IMR-90 (cell line): ENCODE data around the gene MZT2A. TPM values are rescaled to one million over a fixed set of nuclear protein-coding genes. Genes with fewer than 3 reads are reported as not detected.
A peak's percentile ranks its signal among the peaks of the same experiment; 100 is the strongest.
"Not testable (repeated sequence)": the region's sequence is repeated elsewhere in the genome, so short reads cannot be mapped to it uniquely, and the experiment has no call there.

ENCODE experiments used
- ATAC-seq: fragments of 200-7000 bp; cut with Tn5 transposase; 2 replicates; pipeline ENCODE4 v1.9.1; 2020; ENCODE audit warnings: low read depth, mild to moderate bottlenecking, moderate library complexity
- BruUV-seq: library from RNA; stranded (reverse); fragments of 400-500 nt; replicated peaks from 2 replicates; lab custom pipeline; 2021; lab: Mats Ljungman, UMichigan
- CTCF ChIA-PET: fragments of 300-600 bp; formaldehyde crosslinking; extraction: SDS; loops from one replicate; lab custom pipeline; 2021; ENCODE audit warnings: antibody characterized with exemption; lab: Yijun Ruan, JAX
- POLR2A ChIA-PET: fragments of 300-600 bp; sonication (Branson Sonifier 250); formaldehyde crosslinking; loops from one replicate; lab custom pipeline; 2022; ENCODE audit warnings: antibody characterized with exemption; ENCODE audit not compliant: unreplicated experiment; lab: Charles Lee
- DNase-seq: peaks from one replicate; pipeline ENCODE4 v3.0.0; 2013
- H2AFZ ChIP-seq: replicated peaks from 2 replicates; pipeline ENCODE3; 2013; ENCODE audit warnings: low read length, mild to moderate bottlenecking; ENCODE audit not compliant: poor library complexity
- H2AK5ac ChIP-seq: 2 replicates; pipeline ENCODE4 v1.6.1; 2013; ENCODE audit warnings: low read depth, low read length, inconsistent platforms
- H2AK9ac ChIP-seq: replicated peaks from 2 replicates; pipeline ENCODE3; 2013; ENCODE audit warnings: mild to moderate bottlenecking, low read depth, low read length, moderate library complexity; ENCODE audit not compliant: poor library complexity
- H2BK120ac ChIP-seq: 2 replicates; pipeline ENCODE4 v1.6.1; 2013; ENCODE audit warnings: low read depth, low read length, inconsistent platforms
- H2BK15ac ChIP-seq: 3 replicates; pipeline ENCODE4 v1.6.1; 2013; ENCODE audit warnings: low read depth, low read length, inconsistent platforms
- H2BK20ac ChIP-seq: 2 replicates; pipeline ENCODE4 v1.6.1; 2013; ENCODE audit warnings: low read depth, mild to moderate bottlenecking, inconsistent platforms, low read length, moderate library complexity
- H2BK5ac ChIP-seq: 2 replicates; pipeline ENCODE4 v1.6.1; 2013; ENCODE audit warnings: mild to moderate bottlenecking, low read depth, low read length, inconsistent platforms; ENCODE audit not compliant: poor library complexity, severe bottlenecking
- H3K14ac ChIP-seq: replicated peaks from 2 replicates; pipeline ENCODE4 v1.6.1; 2013; ENCODE audit warnings: low read depth, low read length, inconsistent platforms
- H3K18ac ChIP-seq: 2 replicates; pipeline ENCODE4 v1.6.1; 2013; ENCODE audit warnings: low read depth, low read length, control low read depth
- H3K23ac ChIP-seq: 2 replicates; pipeline ENCODE4 v1.6.1; 2013; ENCODE audit warnings: low read depth, low read length, inconsistent platforms
- H3K27ac ChIP-seq: 2 replicates; pipeline ENCODE4 v1.5.1; 2013; ENCODE audit warnings: mild to moderate bottlenecking, control low read depth, low read length; ENCODE audit not compliant: insufficient read depth
- H3K27me3 ChIP-seq: 2 replicates; pipeline ENCODE4 v1.6.1; 2013; ENCODE audit warnings: low read length; ENCODE audit not compliant: control insufficient read depth, insufficient read depth
- H3K36me3 ChIP-seq: 2 replicates; pipeline ENCODE4 v1.6.1; 2013; ENCODE audit warnings: low read length, mixed read lengths; ENCODE audit not compliant: control insufficient read depth, insufficient read depth
- H3K4ac ChIP-seq: 2 replicates; pipeline ENCODE4 v1.6.1; 2013; ENCODE audit warnings: low read depth, low read length, inconsistent platforms
- H3K4me1 ChIP-seq: 2 replicates; pipeline ENCODE4 v1.6.1; 2013; ENCODE audit warnings: low read length, mixed read lengths; ENCODE audit not compliant: control insufficient read depth, insufficient read depth
- H3K4me2 ChIP-seq: 2 replicates; pipeline ENCODE4 v1.6.1; 2013; ENCODE audit warnings: low read depth, mild to moderate bottlenecking, control low read depth, low read length, moderate library complexity
- H3K4me3 ChIP-seq: 2 replicates; pipeline ENCODE4 v1.5.1; 2013; ENCODE audit warnings: low read depth, mild to moderate bottlenecking, control low read depth, low read length, moderate library complexity; ENCODE audit not compliant: insufficient read depth
- H3K56ac ChIP-seq: 2 replicates; pipeline ENCODE4 v1.6.1; 2013; ENCODE audit warnings: low read length, inconsistent platforms; ENCODE audit not compliant: insufficient read depth; ENCODE audit errors: extremely low read depth
- H3K79me1 ChIP-seq, 2 experiments: 2 replicates each; pipeline ENCODE4 v1.6.1; 2013; ENCODE audit warnings: low read length in 2 of 2, inconsistent platforms in 1 of 2, low read depth in 1 of 2
- H3K9ac ChIP-seq: 2 replicates; pipeline ENCODE4 v1.6.1; 2013; ENCODE audit warnings: low read depth, low read length, control low read depth
- H3K9me1 ChIP-seq: 2 replicates; pipeline ENCODE4 v1.6.1; 2013; ENCODE audit warnings: low read length, inconsistent platforms; ENCODE audit not compliant: insufficient read depth
- H3K9me3 ChIP-seq: 2 replicates; pipeline ENCODE4 v1.6.1; 2013; ENCODE audit warnings: low read length; ENCODE audit not compliant: control insufficient read depth, insufficient read depth
- H4K20me1 ChIP-seq: 2 replicates; pipeline ENCODE4 v1.6.1; 2013; ENCODE audit warnings: low read length, inconsistent platforms; ENCODE audit not compliant: insufficient read depth
- H4K5ac ChIP-seq: 2 replicates; pipeline ENCODE4 v1.6.1; 2013; ENCODE audit warnings: mild to moderate bottlenecking, low read depth, low read length, control low read depth
- H4K8ac ChIP-seq, 2 experiments: 2 replicates each; pipeline ENCODE4 v1.6.1; 2013; ENCODE audit warnings: low read depth in 2 of 2, low read length in 2 of 2, control low read depth in 1 of 2, inconsistent platforms in 1 of 2
- H4K91ac ChIP-seq: 2 replicates; pipeline ENCODE4 v1.6.1; 2013; ENCODE audit warnings: low read depth, low read length, inconsistent platforms; ENCODE audit not compliant: insufficient read depth
- WGBS, 2 experiments: methylation state at CpG; one replicate each; pipeline versions ENCODE4 v1.1.5 to v1.1.7; 2013; ENCODE audit warnings: missing lambda C conversion rate in 2 of 2; ENCODE audit not compliant: insufficient read length in 1 of 2; ENCODE audit errors: extremely low coverage in 2 of 2; 5-methylcytosine and 5-hydroxymethylcytosine counted together
- dilution Hi-C: fragments of 300-500 bp; cut with HindIII; formaldehyde crosslinking; loops from one replicate; pipeline ENCODE4 v1.14.3; 2018; ENCODE audit warnings: low sequenced_read_pairs; ENCODE audit not compliant: unreplicated experiment
- in situ Hi-C: fragments of 300-500 bp; cut with MboI; formaldehyde crosslinking; loops from 3 replicates; pipeline ENCODE4 v1.14.3; 2019; ENCODE audit warnings: low sequenced_read_pairs, inconsistent platforms, mixed read lengths
- intact Hi-C: fragments of 100-400 bp; cut with micrococcal nuclease; formaldehyde crosslinking; loops from 2 replicates; pipeline ENCODE4 v1.10.0; 2022
- polyA plus RNA-seq, 3 experiments: library from polyadenylated mRNA; depleted of rRNA; stranded (reverse); fragments of >200 nt; gene quantifications; 2 replicates each; pipeline ENCODE4 v1.2.3, GENCODE V29; 2012; ENCODE audit warnings: low replicate concordance in 1 of 3
- total RNA-seq: library from RNA; depleted of rRNA; stranded (reverse); fragments of >200 nt; gene quantifications from 2 replicates; pipeline ENCODE4 v1.2.3, GENCODE V29; 2012

MZT2A gene
- total and polyA plus RNA-seq, 2 of the 4 experiments (the other 2 are of a cell fraction), result 23.1 to 82.3 TPM

- H3K27ac ChIP-seq, H4K20me1 ChIP-seq, H2BK20ac ChIP-seq, dilution Hi-C loops, H2BK15ac ChIP-seq, H3K4me1 ChIP-seq, H3K9me1 ChIP-seq, H3K56ac ChIP-seq, H2AK5ac ChIP-seq, H3K4ac ChIP-seq, H3K9me3 ChIP-seq, H3K18ac ChIP-seq, H3K23ac ChIP-seq, H4K5ac ChIP-seq, intact Hi-C loops, H3K27me3 ChIP-seq, H3K36me3 ChIP-seq, H4K91ac ChIP-seq, H2BK120ac ChIP-seq, H2BK5ac ChIP-seq, H3K9ac ChIP-seq, in situ Hi-C loops, H2AK9ac ChIP-seq, BruUV-seq, H3K79me1 ChIP-seq: not testable (repeated sequence)
- peak; percentile 20 for DNase-seq
- Histone ChIP-seq H3K4me2 (peak within 1 kb of the TSS; percentile 61), H3K4me3 (peak within 1 kb of the TSS; percentile 26), H4K8ac (peak within 1 kb of the TSS in 1 of 2 experiments; percentile 83; a peak in 1 of 4 replicates), H3K14ac (peak within 1 kb of the TSS; percentile 59; the same call in 1 of the 2 replicates), H2AFZ (peak within 1 kb of the TSS; percentile 61)
- CTCF ChIA-PET, result interaction anchor here (0.7 kb wide), 2 partner anchors 24 to 384 kb away, joined by 3 to 4 read pairs; no protein-coding TSS in a partner anchor
- POLR2A ChIA-PET, result interaction anchor here (0.7 kb wide), 1 partner anchor 412 kb away, joined by 3 read pairs; no protein-coding TSS in a partner anchor
- 75% methylated on average over 4 of the region's 47 CpGs; no CpG with 5 or more reads in 1 of the 2 experiments for WGBS, 2 experiments
- peak; percentile 89 for ATAC-seq
Measured at GRCh38 chr2:131527131-131528001, 35.2 kb upstream of the MZT2A start, which contains the start of gene CCDC74A. Gene CCDC74A (plus strand): TSS chr2:131527888. CDS start chr2:131527971, 83 bp downstream.

- H3K4ac ChIP-seq, H3K9ac ChIP-seq, H3K79me1 ChIP-seq, H3K4me2 ChIP-seq, H2BK15ac ChIP-seq, H3K27me3 ChIP-seq, H2AFZ ChIP-seq, H4K91ac ChIP-seq, ATAC-seq, dilution Hi-C loops, H3K56ac ChIP-seq, H3K36me3 ChIP-seq, DNase-seq, H3K23ac ChIP-seq, H4K5ac ChIP-seq, H2BK20ac ChIP-seq, intact Hi-C loops, H3K18ac ChIP-seq, H3K9me3 ChIP-seq, in situ Hi-C loops, H3K27ac ChIP-seq, H2AK9ac ChIP-seq, H3K9me1 ChIP-seq, H3K4me1 ChIP-seq, BruUV-seq, H4K8ac ChIP-seq, H3K4me3 ChIP-seq, H2AK5ac ChIP-seq, H2BK120ac ChIP-seq, H3K14ac ChIP-seq, H2BK5ac ChIP-seq, H4K20me1 ChIP-seq: not testable (repeated sequence)
- CTCF ChIA-PET, result interaction anchor here (0.7 kb wide), 1 partner anchor 330 kb away, joined by 4 read pairs; no protein-coding TSS in a partner anchor
- POLR2A ChIA-PET, result interaction anchor here (0.6 kb wide), 1 partner anchor 16 kb away, joined by 3 read pairs; no protein-coding TSS in a partner anchor
- no CpG with 5 or more reads among the region's 2 CpGs for WGBS, 2 experiments
Measured at GRCh38 chr2:131525256-131525655, 33.1 kb upstream of the MZT2A start.
